ENCODE measurements around the gene VAMP8.

GRCh38 chr2:85597241-85597640 lies 19.9 kb downstream of the VAMP8 start:
- TF ChIP-seq, protein P1, sequence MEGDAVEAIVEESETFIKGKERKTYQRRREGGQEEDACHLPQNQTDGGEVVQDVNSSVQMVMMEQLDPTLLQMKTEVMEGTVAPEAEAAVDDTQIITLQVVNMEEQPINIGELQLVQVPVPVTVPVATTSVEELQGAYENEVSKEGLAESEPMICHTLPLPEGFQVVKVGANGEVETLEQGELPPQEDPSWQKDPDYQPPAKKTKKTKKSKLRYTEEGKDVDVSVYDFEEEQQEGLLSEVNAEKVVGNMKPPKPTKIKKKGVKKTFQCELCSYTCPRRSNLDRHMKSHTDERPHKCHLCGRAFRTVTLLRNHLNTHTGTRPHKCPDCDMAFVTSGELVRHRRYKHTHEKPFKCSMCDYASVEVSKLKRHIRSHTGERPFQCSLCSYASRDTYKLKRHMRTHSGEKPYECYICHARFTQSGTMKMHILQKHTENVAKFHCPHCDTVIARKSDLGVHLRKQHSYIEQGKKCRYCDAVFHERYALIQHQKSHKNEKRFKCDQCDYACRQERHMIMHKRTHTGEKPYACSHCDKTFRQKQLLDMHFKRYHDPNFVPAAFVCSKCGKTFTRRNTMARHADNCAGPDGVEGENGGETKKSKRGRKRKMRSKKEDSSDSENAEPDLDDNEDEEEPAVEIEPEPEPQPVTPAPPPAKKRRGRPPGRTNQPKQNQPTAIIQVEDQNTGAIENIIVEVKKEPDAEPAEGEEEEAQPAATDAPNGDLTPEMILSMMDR (IDR thresholded peaks at IDR 0.05; ENCODE audit: low read depth, low read length, poor library complexity, severe bottlenecking): no peak
- no peak for TF ChIP-seq EZH2phosphoT487 (IDR thresholded peaks at IDR 0.05; ENCODE audit: borderline replicate concordance, low read length)

Data from DOHH2 (cell line).